NCI-H1048 (cell line): ENCODE data around the gene NXT2.
"Not testable (repeated sequence)": the region's sequence is repeated elsewhere in the genome, so short reads cannot be mapped to it uniquely, and the experiment has no call there.

Experiments
- DNase-seq: peaks from one replicate; lab custom pipeline; 2025; lab: John Stamatoyannopoulos, UW

Gene NXT2

DNA sequence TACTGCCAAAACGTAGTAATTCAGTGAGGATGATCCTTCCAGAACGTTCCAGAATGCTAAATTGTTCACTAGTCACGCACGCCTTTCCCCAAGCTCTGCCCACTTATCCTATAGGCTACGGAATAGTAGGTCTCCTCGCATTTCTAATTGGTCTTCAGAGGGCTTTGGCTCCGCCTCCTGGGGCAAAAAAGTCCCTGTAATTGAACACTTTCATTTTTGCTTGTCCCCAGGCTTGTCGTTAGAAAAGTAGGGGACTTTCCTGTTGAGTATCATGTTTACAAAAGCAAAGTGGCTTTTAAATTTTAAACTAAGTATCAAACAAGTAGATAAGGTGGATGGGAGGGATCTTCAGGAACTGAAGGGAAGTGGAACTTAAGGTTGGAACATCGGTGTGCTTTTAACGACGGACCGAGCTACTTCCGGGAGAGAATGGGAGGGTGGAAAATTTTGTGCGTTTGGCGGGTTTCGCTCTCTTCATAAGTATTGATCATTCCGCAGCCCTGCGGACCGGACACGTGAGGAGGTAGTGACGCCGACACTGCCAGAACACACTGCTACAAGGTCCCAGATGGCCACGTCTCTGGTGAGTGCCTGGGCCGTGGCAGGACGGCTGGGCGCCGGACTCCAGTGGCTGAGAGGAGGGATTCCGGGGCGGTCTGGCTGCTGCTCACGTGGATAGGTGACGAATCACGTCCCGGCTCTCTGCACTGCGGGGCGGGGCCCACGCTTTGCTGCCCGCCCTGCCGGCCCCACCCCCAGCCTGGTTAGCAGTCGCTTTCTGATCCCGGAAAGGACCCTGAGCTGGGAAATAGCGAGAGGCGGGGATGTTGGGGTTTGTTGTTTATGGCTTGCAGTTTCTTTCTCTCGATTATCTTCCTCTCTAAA is at the start of gene NXT2:
NXT2 (plus strand) TSS at position 406 of the 885 bp plus-strand sequence; CDS start at position 569, 163 bp downstream.
- DNase-seq: peak; percentile 64

DNA sequence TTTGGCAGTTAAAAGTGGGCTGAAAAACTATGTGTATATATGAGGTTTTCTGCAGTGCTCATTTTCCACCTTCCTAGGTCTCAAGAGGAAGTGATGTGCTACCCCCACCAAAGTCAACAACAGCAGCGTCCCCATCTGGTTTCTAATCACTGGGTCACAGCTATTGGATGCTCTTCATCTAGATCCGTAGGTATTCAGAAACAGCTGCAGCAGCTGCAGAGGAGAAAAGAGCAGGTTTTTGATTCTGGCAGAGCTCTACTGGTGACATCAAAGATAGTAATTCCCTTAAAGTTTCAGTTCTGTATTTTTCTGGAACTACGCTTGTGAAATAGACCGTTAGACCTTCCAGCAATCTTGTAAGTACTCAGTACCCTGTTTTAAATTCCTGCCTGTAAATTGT is 49.0 kb upstream of the NXT2 start:
- DNase-seq: no peak

DNA sequence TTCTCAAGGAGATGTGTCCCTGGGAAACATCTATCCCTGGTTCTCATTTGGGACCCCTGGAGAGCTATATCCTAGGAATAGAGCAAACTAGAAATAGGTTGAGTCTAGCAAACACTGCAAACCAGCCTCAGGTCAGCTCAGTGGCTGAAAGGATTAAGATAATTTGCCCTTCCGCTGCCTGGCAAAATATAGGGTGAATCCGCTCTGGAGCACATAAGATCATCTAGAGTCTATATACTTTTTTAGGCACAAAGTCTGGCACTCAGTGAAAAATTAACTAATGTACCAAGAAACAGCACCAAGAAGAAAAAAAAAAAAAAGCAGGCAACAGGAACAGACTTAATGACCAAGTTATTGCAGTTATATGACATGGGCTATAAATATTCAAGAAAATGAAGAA is 47.5 kb upstream of the NXT2 start:
- no peak for DNase-seq

GRCh38 chrX:109498434-109498833 is 38.2 kb upstream of the NXT2 start:
- DNase-seq: no peak

DNA sequence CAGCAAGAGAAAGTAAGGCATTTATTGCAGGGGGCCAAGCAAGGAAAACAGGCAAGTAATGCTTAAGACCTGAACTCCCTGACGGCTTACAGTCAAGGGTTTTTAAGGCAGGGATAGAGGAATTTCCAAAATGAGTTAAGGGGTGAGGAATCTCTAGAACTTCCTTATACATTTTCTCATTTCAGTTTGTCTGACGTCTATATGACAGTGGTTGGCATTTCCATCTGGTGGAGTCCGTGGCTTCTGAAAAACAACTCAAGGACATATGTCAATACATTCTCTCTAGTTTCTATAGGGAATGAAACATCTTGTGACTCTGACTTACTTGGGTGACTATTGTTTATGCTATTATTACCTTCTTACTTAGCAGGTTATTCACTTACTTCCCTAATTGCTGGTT is 35.5 kb upstream of the NXT2 start:
- DNase-seq: no peak

DNA sequence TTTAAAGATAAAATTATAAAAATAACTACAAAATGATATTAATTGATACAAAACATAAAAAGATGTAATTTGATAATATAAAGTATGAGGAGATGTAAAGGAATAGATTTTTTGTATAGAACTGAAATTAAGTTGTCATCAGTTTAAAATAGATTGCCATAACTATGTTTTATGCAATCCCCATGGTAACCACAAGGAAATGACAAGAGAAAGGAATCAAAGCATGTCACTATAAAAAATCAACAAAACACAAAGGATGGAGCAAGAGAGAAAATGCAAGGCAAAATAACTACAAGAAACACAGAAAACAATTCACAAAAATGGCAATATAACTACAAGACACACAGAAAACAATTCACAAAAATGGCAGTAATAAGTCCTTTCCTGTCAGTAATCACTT is 27.7 kb upstream of the NXT2 start:
- DNase-seq: no peak

DNA sequence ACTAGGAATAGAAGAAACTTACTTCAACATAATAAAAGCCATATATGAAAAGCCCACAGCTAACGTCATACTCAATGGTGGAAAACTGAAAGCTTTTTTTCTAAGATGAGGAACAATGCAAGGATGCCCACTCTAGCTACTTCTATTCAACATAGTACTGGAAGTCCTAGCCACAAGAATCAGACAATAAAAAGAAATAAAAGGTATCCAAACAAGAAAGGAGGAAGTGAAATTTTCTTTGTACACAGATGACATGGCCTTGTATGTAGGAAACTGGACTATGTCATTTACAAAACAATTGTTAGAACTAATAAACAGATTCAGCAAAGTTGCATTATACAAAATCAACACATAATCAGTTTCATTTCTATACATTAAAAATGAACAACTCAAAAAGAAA is 25.5 kb upstream of the NXT2 start:
- DNase-seq: no peak

- DNase-seq: no peak
These were observed 17.6 kb upstream of the NXT2 start for GRCh38 chrX:109519001-109519400.

DNA sequence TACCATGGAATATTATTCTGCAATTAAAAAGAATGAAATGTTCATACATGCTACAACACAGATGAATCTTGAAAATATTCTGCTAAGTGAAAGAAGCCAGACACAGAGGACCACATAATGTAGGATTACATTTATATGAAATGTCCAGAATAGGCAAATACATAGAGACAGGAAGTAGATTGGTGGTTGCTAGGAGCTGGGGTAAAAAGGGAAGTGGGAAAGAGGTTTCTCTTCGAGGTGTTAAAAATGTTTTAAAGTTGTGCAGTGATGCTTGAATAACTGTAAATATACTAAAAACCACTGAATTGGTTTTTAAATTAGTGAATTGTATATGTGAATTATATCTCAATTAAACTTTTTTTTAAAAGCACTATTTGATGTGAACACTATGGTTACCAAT is 3.6 kb upstream of the NXT2 start:
- DNase-seq: no peak

DNA sequence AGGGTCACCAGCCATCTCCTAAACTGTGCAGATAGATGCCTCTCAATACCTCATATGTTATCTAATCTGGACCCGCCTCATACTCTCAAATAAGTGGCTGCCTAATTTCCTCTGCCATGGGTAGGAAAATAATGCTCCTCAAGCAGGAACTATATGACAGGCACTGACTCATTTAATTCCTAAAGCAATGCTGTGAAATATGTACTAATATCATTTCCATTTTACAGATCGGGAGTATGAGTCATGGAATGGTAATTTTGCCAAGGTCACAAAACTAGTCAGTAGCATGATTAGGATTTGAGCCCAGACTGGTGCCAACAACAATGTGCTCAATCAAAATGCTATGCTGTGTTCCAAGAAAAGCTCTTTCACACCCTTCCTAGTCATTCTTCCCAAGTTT is 3.0 kb upstream of the NXT2 start:
- DNase-seq: no peak

DNA sequence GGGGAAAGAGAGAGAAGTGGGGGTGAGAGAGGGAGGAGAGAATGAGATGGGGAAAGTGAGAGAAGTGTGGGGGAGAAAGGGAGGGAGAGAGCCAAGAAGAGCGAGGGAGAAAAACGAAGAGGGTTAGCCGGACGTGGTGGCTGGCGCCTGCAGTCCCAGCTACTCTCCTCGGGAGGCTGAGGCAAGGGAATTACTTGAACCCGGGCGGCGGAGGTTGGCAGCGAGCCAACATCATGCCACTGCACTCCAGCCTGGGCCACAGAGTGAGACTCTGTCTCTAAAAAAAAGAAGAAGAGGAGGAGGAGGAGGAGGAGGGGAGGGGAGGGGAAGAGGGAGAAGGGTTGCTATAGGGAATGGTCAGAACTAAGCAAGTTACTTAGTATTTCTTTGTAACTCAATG is 1.7 kb upstream of the NXT2 start:
- DNase-seq: no peak

GRCh38 chrX:109535578-109535977 is 1.1 kb upstream of the NXT2 start:
- no peak for DNase-seq

DNA sequence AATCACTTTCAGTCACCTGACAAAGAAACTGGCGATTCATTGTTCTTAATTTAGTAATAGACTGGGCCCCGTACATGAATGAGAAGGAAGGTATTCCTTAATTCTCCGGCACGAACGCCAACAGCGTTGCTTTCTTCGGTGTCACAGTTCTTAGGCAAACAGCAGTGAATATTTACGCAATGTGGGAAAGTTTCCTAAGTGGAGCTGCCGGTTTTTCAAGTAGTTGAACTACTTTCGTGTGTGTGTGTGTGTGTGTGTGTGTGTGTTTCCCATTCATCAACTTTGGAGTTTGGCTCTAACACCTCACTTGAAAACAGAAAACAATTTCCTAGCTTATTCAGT is 651 bp downstream of the NXT2 start:
- no peak for DNase-seq

- not testable (repeated sequence) for DNase-seq
These were observed 2.4 kb downstream of the NXT2 start for GRCh38 chrX:109539007-109539406.

GRCh38 chrX:109553862-109554261 is 17.2 kb downstream of the NXT2 start:
- DNase-seq: no peak

DNA sequence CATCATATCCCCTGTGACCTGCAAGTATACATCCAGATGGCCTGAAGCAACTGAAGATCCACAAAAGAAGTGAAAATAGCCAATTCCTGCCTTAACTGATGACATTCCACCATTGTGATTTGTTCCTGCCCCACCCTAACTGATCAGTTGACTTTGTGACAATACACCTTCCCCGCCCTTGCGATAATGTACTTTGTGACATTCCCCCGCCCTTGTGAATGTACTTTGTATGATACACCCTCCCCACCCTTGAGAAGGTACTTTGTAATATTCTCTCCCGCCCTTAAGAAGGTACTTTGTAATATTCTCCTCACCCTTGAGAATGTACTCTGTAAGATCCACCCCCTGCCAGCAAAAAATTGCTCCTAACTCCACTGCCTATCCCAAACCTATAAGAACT is 39.4 kb downstream of the NXT2 start:
- DNase-seq: not testable (repeated sequence)

GRCh38 chrX:109577055-109577454 is 40.4 kb downstream of the NXT2 start:
- no peak for DNase-seq

DNA sequence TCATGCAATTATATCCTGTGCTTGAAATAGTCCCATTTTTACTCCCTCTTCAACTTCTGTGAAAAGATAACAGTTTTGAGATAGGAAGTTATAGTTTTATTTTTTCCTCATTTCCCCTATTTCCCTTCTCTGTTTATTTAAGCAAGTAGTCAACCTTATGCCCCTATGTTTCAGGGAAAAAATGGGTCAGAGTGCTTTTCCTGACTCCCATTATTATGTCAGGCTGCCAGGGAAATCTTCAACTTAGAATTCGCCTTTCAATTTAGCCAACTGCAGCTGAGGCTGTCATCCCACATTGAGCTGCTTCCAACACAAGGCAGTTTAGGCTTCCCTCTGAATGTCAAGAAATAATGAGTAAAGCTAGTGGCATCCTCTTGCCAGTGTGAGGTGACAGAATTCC is 42.3 kb downstream of the NXT2 start:
- no peak for DNase-seq

DNA sequence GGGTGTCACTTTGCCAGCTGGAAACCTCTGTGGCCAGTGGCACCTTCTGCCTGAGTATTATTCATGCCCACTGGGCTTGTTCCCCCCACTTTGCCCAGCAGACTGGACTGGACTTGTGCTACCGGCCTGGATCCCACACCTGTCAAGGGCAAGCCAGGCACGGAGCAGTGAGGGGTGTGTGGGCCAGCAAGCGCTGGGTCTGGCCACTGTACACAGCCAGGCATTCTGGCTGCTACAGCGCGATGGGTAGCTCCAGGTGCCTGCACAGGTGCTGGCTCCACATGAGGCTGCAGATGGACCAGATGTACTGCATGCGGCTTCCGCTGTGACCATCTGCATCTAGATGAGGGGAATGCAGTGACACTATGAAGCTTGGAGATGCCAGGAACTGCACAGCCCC is 48.8 kb downstream of the NXT2 start:
- no peak for DNase-seq

DNA sequence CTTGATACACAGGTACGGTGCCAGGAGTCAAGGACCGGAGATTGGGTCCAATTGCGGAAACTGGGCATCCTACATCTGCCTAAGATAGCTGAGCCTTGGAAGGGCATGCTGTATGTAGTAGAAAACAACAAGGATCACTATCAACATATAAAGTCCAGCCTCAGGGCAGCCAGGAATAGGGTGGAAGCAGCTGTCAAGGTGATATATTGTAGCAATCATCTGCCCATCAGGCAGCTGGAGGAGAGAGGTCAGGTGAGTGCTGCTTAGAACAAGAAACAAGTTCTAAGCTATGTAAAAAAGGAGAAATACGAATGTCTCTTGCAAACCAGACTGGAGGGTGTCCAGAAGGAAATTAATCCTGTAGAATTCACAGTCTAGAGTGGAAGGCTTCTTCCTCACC is 53.5 kb downstream of the NXT2 start:
- DNase-seq: no peak
